NCI-H748 (cell line): ENCODE results near the gene PLVAP.

Experiments
- DNase-seq: peaks from one replicate; lab custom pipeline; 2025; ENCODE audit not compliant: unreplicated experiment; lab: John Stamatoyannopoulos, UW

Gene PLVAP

DNA sequence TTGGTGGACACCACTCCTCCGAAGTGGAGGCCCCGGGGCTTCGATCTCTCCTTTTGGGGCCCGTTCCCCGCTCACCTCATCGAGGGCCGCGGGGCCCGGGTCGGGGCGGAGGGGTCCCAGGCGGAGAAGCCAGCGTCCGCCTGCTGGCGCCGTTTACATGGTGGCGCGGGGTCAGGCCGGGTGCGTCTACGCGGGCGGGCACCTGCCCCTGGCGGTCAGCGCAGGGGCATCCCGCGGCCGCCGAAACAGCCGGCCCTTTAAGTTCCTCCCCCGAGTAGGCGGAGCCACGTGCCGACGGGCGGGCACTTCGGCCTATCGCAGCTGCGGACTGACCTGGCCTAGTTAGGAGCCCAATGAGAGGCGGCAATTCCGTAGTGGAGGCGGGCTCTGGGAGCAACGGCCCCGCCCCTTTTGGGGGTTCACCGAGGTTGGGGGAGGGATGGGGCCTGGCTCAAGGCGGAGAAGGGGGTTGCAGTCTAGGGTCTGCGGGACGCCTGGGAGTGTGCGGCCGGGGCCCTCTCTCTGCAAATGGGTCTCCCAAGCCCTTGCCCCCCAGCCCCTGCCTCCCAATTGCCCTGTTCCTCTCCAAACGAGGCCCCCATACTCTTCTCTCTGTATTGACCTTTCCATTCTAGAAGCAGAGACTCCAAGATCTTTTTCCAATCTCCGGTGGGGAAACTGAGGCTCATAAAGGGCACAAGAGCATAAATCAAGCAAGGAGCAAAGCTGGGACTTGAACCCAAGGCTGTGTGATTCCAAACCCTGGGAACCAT is 73.8 kb downstream of the PLVAP start, which contains the start of gene ABHD8:
Gene ABHD8 (minus strand): TSS at position 259 of the 773 bp plus-strand sequence. CDS start 1,809 bp downstream, outside the sequence.
- peak; percentile 94 for DNase-seq

DNA sequence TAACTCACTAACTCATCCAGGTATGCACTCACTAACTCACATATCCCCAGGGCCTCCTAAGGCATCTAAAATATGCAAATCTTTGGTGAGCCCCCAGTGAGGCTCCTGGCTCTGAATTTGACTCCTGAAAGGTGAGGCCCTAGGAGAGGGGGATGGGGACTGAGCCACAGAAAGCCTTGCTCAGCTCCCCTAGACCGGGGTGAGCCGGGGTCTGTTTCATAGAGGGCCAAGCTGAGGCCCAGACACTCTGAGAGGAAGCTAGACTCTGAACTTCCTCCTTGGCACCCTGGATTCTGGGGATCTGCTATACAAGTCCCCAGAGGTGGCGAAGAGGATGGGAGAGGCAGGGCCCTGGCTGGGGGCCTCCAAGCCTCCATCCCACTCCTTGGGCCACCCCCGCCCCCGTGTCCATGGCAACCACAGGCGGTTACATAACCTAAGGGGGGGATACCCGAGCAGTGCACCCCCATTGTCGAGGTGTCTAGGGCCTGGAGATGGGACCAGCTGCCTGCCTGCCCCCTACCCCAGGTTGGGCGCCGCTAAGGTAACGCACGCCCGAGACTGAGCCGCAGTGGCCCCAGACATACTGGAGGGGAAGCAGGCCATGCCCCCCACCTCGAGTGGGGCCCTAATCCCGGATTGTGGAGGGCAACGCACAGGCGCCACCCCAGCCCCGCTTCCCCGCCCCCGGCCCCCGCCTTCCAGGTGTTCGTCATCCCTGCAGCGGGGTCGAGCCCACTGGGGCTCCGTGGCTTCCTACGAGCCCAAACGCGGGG is 74.6 kb downstream of the PLVAP start:
- DNase-seq = no peak
